ENCODE measurements around the gene ATP8B1.
"Not testable (repeated sequence)": the region's sequence is repeated elsewhere in the genome, so short reads cannot be mapped to it uniquely, and the experiment has no call there.

The ATP8B1 gene

GRCh38 chr18:57803103-57803969, at the start of gene ATP8B1:
Gene ATP8B1, minus strand, starts transcription at chr18:57803315. Its CDS starts 71,508 bp downstream, at chr18:57731807.
- DNase-seq (ENCODE audit: low spot score in 2 of 2) (peak; percentile 7 to 23), ATAC-seq (ENCODE audit: low read depth) (peak; percentile 16)
- H3K4me3 Mint-ChIP-seq, result peak within 1 kb of the TSS; percentile 82
- no peaks in the 10 kb centered on the region for H3K9me3 Mint-ChIP-seq
- peaks cover 15% of the 10 kb centered on the region for H3K27me3 Mint-ChIP-seq
- no peak within 1 kb of the TSS for H3K27ac Mint-ChIP-seq
- peaks cover 2% of the 10 kb centered on the region for H3K36me3 Mint-ChIP-seq
- H3K4me1 Mint-ChIP-seq, result peaks cover 16% of the 10 kb centered on the region

- Mint-ChIP-seq H3K4me1 (peaks cover 8% of the 10 kb centered on the region), H3K27ac (no peak overlapping the region), H3K4me3 (no peak overlapping the region), H3K27me3 (no peaks in the 10 kb centered on the region), H3K36me3 (peaks cover 2% of the 10 kb centered on the region), H3K9me3 (peaks cover 2% of the 10 kb centered on the region)
- DNase-seq (ENCODE audit: low spot score in 2 of 2) (no peak), ATAC-seq (ENCODE audit: low read depth) (no peak)
Measured at GRCh38 chr18:57850063-57850462, 46.9 kb upstream of the ATP8B1 start.

GRCh38 chr18:57848374-57848773, 45.3 kb upstream of the ATP8B1 start:
- not testable (repeated sequence) for H3K9me3 Mint-ChIP-seq; ATAC-seq (ENCODE audit: low read depth); H3K36me3 Mint-ChIP-seq; H3K4me3 Mint-ChIP-seq; DNase-seq (ENCODE audit: low spot score in 2 of 2); H3K4me1 Mint-ChIP-seq; H3K27ac Mint-ChIP-seq; H3K27me3 Mint-ChIP-seq

GRCh38 chr18:57847431-57847830, 44.3 kb upstream of the ATP8B1 start:
- H3K27ac Mint-ChIP-seq, result not testable (repeated sequence)
- H3K4me1 Mint-ChIP-seq, result peaks cover 12% of the 10 kb centered on the region

GRCh38 chr18:57846258-57846657, 43.1 kb upstream of the ATP8B1 start:
- H3K4me3 Mint-ChIP-seq, result no peak overlapping the region
- H3K27me3 Mint-ChIP-seq, result peaks cover 2% of the 10 kb centered on the region
- ATAC-seq (ENCODE audit: low read depth) (no peak), DNase-seq (ENCODE audit: low spot score in 2 of 2) (no peak)
- H3K27ac Mint-ChIP-seq, result no peak overlapping the region
- peaks cover 2% of the 10 kb centered on the region for H3K36me3 Mint-ChIP-seq
- peaks cover 2% of the 10 kb centered on the region for H3K9me3 Mint-ChIP-seq
- peaks cover 17% of the 10 kb centered on the region for H3K4me1 Mint-ChIP-seq

More at GRCh38 chr18:57847431-57847830, 44.3 kb upstream of the ATP8B1 start:
- H3K36me3 Mint-ChIP-seq; H3K9me3 Mint-ChIP-seq; ATAC-seq (ENCODE audit: low read depth); H3K4me3 Mint-ChIP-seq; DNase-seq (ENCODE audit: low spot score in 2 of 2); H3K27me3 Mint-ChIP-seq: not testable (repeated sequence)

GRCh38 chr18:57845605-57846074, 42.5 kb upstream of the ATP8B1 start:
- H3K27ac Mint-ChIP-seq, result no peak overlapping the region
- peaks cover 2% of the 10 kb centered on the region for H3K36me3 Mint-ChIP-seq
- ATAC-seq (ENCODE audit: low read depth) (peak; percentile 47), DNase-seq (ENCODE audit: low spot score in 2 of 2) (no peak)
- H3K4me3 Mint-ChIP-seq, result no peak overlapping the region
- peaks cover 2% of the 10 kb centered on the region for H3K27me3 Mint-ChIP-seq
- peaks cover 20% of the 10 kb centered on the region for H3K4me1 Mint-ChIP-seq
- H3K9me3 Mint-ChIP-seq, result peaks cover 2% of the 10 kb centered on the region

GRCh38 chr18:57844319-57844718, 41.2 kb upstream of the ATP8B1 start:
- ATAC-seq (ENCODE audit: low read depth) (no peak), DNase-seq (ENCODE audit: low spot score in 2 of 2) (no peak)
- Mint-ChIP-seq H3K27ac (no peak overlapping the region), H3K9me3 (no peaks in the 10 kb centered on the region), H3K36me3 (no peaks in the 10 kb centered on the region), H3K27me3 (peaks cover 2% of the 10 kb centered on the region), H3K4me3 (no peak overlapping the region), H3K4me1 (peaks cover 23% of the 10 kb centered on the region)

GRCh38 chr18:57843386-57843785, 40.3 kb upstream of the ATP8B1 start:
- ATAC-seq (ENCODE audit: low read depth) (no peak), DNase-seq (ENCODE audit: low spot score in 2 of 2) (no peak)
- Mint-ChIP-seq H3K27ac (no peak overlapping the region), H3K4me3 (no peak overlapping the region), H3K4me1 (peaks cover 27% of the 10 kb centered on the region), H3K27me3 (peaks cover 2% of the 10 kb centered on the region), H3K9me3 (no peaks in the 10 kb centered on the region), H3K36me3 (no peaks in the 10 kb centered on the region)

GRCh38 chr18:57841568-57841967, 38.5 kb upstream of the ATP8B1 start:
- no peak overlapping the region for H3K4me3 Mint-ChIP-seq
- ATAC-seq (ENCODE audit: low read depth) (no peak), DNase-seq (ENCODE audit: low spot score in 2 of 2) (no peak)
- no peak overlapping the region for H3K27ac Mint-ChIP-seq
- H3K4me1 Mint-ChIP-seq, result peaks cover 33% of the 10 kb centered on the region
- peaks cover 5% of the 10 kb centered on the region for H3K9me3 Mint-ChIP-seq
- peaks cover 7% of the 10 kb centered on the region for H3K36me3 Mint-ChIP-seq
- H3K27me3 Mint-ChIP-seq, result peaks cover 2% of the 10 kb centered on the region

GRCh38 chr18:57839942-57840381, 36.8 kb upstream of the ATP8B1 start:
- ATAC-seq (ENCODE audit: low read depth), result no peak
- peaks cover 2% of the 10 kb centered on the region for H3K27me3 Mint-ChIP-seq
- H3K4me3 Mint-ChIP-seq, result no peak overlapping the region
- DNase-seq (ENCODE audit: low spot score in 2 of 2), result no peak
- H3K4me1 Mint-ChIP-seq, result peaks cover 25% of the 10 kb centered on the region
- peaks cover 8% of the 10 kb centered on the region for H3K36me3 Mint-ChIP-seq
- peaks cover 12% of the 10 kb centered on the region for H3K9me3 Mint-ChIP-seq
- H3K27ac Mint-ChIP-seq, result no peak overlapping the region

- peak overlapping the region; percentile 95 for H3K27ac Mint-ChIP-seq
- no peaks in the 10 kb centered on the region for H3K27me3 Mint-ChIP-seq
- peaks cover 8% of the 10 kb centered on the region for H3K36me3 Mint-ChIP-seq
- peak; percentile 40 to 67 for DNase-seq (ENCODE audit: low spot score in 2 of 2)
- peak overlapping the region; percentile 68 for H3K4me3 Mint-ChIP-seq
- ATAC-seq (ENCODE audit: low read depth), result peak; percentile 92
- peaks cover 31% of the 10 kb centered on the region for H3K4me1 Mint-ChIP-seq
- H3K9me3 Mint-ChIP-seq, result peaks cover 12% of the 10 kb centered on the region
Measured at GRCh38 chr18:57837917-57838548, 34.9 kb upstream of the ATP8B1 start.

GRCh38 chr18:57836557-57836956, 33.4 kb upstream of the ATP8B1 start:
- Mint-ChIP-seq H3K9me3 (peaks cover 17% of the 10 kb centered on the region), H3K36me3 (peaks cover 8% of the 10 kb centered on the region), H3K4me1 (peaks cover 32% of the 10 kb centered on the region), H3K4me3 (no peak overlapping the region), H3K27ac (no peak overlapping the region), H3K27me3 (no peaks in the 10 kb centered on the region)
- no peak for DNase-seq (ENCODE audit: low spot score in 2 of 2)
- ATAC-seq (ENCODE audit: low read depth), result no peak

- H3K4me3 Mint-ChIP-seq, result no peak overlapping the region
- peaks cover 26% of the 10 kb centered on the region for H3K4me1 Mint-ChIP-seq
- peak overlapping the region; percentile 63 for H3K27ac Mint-ChIP-seq
- peaks cover 8% of the 10 kb centered on the region for H3K36me3 Mint-ChIP-seq
- ATAC-seq (ENCODE audit: low read depth), result no peak
- H3K9me3 Mint-ChIP-seq, result peaks cover 20% of the 10 kb centered on the region
- no peaks in the 10 kb centered on the region for H3K27me3 Mint-ChIP-seq
- no peak for DNase-seq (ENCODE audit: low spot score in 2 of 2)
Measured at GRCh38 chr18:57835904-57836303, 32.8 kb upstream of the ATP8B1 start.

- no peak overlapping the region for H3K4me3 Mint-ChIP-seq
- H3K36me3 Mint-ChIP-seq, result peaks cover 11% of the 10 kb centered on the region
- no peak for ATAC-seq (ENCODE audit: low read depth)
- H3K27me3 Mint-ChIP-seq, result no peaks in the 10 kb centered on the region
- H3K27ac Mint-ChIP-seq, result no peak overlapping the region
- H3K4me1 Mint-ChIP-seq, result peaks cover 23% of the 10 kb centered on the region
- peaks cover 20% of the 10 kb centered on the region for H3K9me3 Mint-ChIP-seq
- DNase-seq (ENCODE audit: low spot score in 2 of 2), result no peak
Measured at GRCh38 chr18:57834616-57835015, 31.5 kb upstream of the ATP8B1 start.
